K562 (cell line): Measurements from ENCODE around the gene RNASE3. TPM values are rescaled to one million over a fixed set of nuclear protein-coding genes. Genes with fewer than 3 reads are reported as not detected.
"Not testable (repeated sequence)": the region's sequence is repeated elsewhere in the genome, so short reads cannot be mapped to it uniquely, and the experiment has no call there.

Source experiments
- ATAC-seq: fragments of 200-7000 bp; cut with Tn5 transposase; 3 replicates; pipeline ENCODE4 v1.9.1; 2020; ENCODE audit warnings: moderate library complexity
- Bru-seq: library from RNA; stranded (reverse); fragments of 400-500 nt; gene quantifications from one replicate; lab custom pipeline; 2021; lab: Mats Ljungman, UMichigan
- BruChase-seq, 2 experiments: library from RNA; stranded (reverse); fragments of 400-500 nt; gene quantifications; one replicate each; lab custom pipeline; 2021; lab: Mats Ljungman, UMichigan
- BruUV-seq: library from RNA; stranded (reverse); fragments of 400-500 nt; replicated peaks from 2 replicates; lab custom pipeline; 2021; lab: Mats Ljungman, UMichigan
- CTCF ChIA-PET: fragments of 300-600 bp; formaldehyde crosslinking; extraction: SDS; loops from one replicate; lab custom pipeline; 2021; ENCODE audit warnings: low intra/inter-chr PET ratio; lab: Yijun Ruan, JAX
- POLR2A ChIA-PET: fragments of 300-600, 350-650 bp; sonication (Branson Sonifier 250); formaldehyde crosslinking; extraction: SDS; loops from one replicate; lab custom pipeline; 2021; ENCODE audit warnings: antibody characterized with exemption, inconsistent platforms; lab: Yijun Ruan, JAX
- DNase-seq, 4 experiments: peaks; one replicate each; pipeline versions ENCODE4 v3.0.0 to v3.0.0-alpha.2; 2011 to 2018; ENCODE audit warnings: low spot score in 3 of 4, mixed read lengths in 3 of 4; ENCODE audit errors: extremely low read depth in 1 of 4
- FAIRE-seq: peaks from 2 replicates; lab custom pipeline; 2011; peaks lifted over from hg19 to GRCh38; lab: Jason Lieb, UNC
- H2AFZ ChIP-seq: 2 replicates; pipeline ENCODE4 v1.6.0; 2011; ENCODE audit warnings: low read depth, low read length, control low read depth, inconsistent platforms
- H3K27ac ChIP-seq: fragments of 200-600 bp; 3 replicates; pipeline ENCODE4 v1.8.0; 2011; ENCODE audit warnings: low read depth, mild to moderate bottlenecking, control low read depth, inconsistent platforms, low read length, moderate library complexity, mixed read lengths; ENCODE audit errors: extremely low read depth
- H3K27me3 ChIP-seq, 2 experiments: fragments of 300-600 bp in 1 of 2; 2 replicates in 1 of 2; 3 replicates in 1 of 2; pipeline versions ENCODE4 v1.6.0 to v1.8.0; 2011; ENCODE audit warnings: inconsistent platforms in 2 of 2, low read length in 2 of 2, mild to moderate bottlenecking in 1 of 2, mixed read lengths in 1 of 2, moderate library complexity in 1 of 2; ENCODE audit not compliant: control insufficient read depth in 2 of 2, insufficient read depth in 2 of 2
- H3K36me3 ChIP-seq: fragments of 300-600 bp; 3 replicates; pipeline ENCODE4 v1.8.0; 2011; ENCODE audit warnings: mild to moderate bottlenecking, low read length, inconsistent platforms; ENCODE audit not compliant: control insufficient read depth, insufficient read depth
- H3K4me1 ChIP-seq, 2 experiments: fragments of 200-600 bp in 1 of 2; replicated peaks in 1 of 2; 2 replicates in 1 of 2; 3 replicates in 1 of 2; pipeline versions ENCODE4 v1.5.1 to v1.8.0; 2011; ENCODE audit warnings: inconsistent platforms in 2 of 2, low read length in 2 of 2, mild to moderate bottlenecking in 1 of 2, mixed read lengths in 1 of 2, moderate library complexity in 1 of 2; ENCODE audit not compliant: control insufficient read depth in 2 of 2, insufficient read depth in 2 of 2
- H3K4me2 ChIP-seq: 2 replicates; pipeline ENCODE4 v1.6.1; 2011; ENCODE audit warnings: low read length, control low read depth, inconsistent platforms, mixed read lengths; ENCODE audit not compliant: insufficient read depth
- H3K4me3 ChIP-seq: fragments of 200-600 bp; sonication (generic), shearing (Covaris generic); 2 replicates; pipeline ENCODE4 v1.5.1; 2016; ENCODE audit warnings: control low read depth, inconsistent platforms
- H3K79me2 ChIP-seq: fragments of 200-600 bp; 3 replicates; pipeline ENCODE4 v1.8.0; 2011; ENCODE audit warnings: low read length, inconsistent platforms; ENCODE audit not compliant: control insufficient read depth, insufficient read depth
- H3K9ac ChIP-seq, 2 experiments: 2 replicates each; pipeline versions ENCODE4 v1.6.0 to v1.6.1; 2011; ENCODE audit warnings: low read depth in 2 of 2, low read length in 2 of 2, control low read depth in 1 of 2, inconsistent platforms in 1 of 2, mild to moderate bottlenecking in 1 of 2, mixed read lengths in 1 of 2; ENCODE audit not compliant: insufficient read depth in 1 of 2
- H3K9me1 ChIP-seq: one replicate; pipeline ENCODE4 v1.6.0; 2011; ENCODE audit warnings: inconsistent platforms, mild to moderate bottlenecking, low read length, moderate library complexity; ENCODE audit not compliant: control insufficient read depth, insufficient read depth
- H3K9me3 ChIP-seq: replicated peaks from 2 replicates; pipeline ENCODE4 v1.5.1; 2011; ENCODE audit warnings: low read depth, low read length, inconsistent platforms; ENCODE audit not compliant: control insufficient read depth, insufficient read depth
- H4K20me1 ChIP-seq: replicated peaks from 2 replicates; pipeline ENCODE4 v1.6.1; 2011; ENCODE audit warnings: low read length, inconsistent platforms, mixed read lengths; ENCODE audit not compliant: control insufficient read depth, insufficient read depth
- WGBS: fragments of 100-300 bp; shearing (Covaris generic); methylation state at CpG from one replicate; pipeline ENCODE4 v1.1.6; 2016; ENCODE audit warnings: low coverage, mixed read lengths; ENCODE audit not compliant: insufficient coverage; ENCODE audit errors: missing lambda C conversion rate; 5-methylcytosine and 5-hydroxymethylcytosine counted together
- in situ Hi-C: fragments of 300-500 bp; cut with MboI; formaldehyde crosslinking; loops from 4 replicates; pipeline ENCODE4 v1.15.0; 2018; ENCODE audit warnings: inconsistent platforms, mixed read lengths
- intact Hi-C: fragments of 100-400 bp; cut with micrococcal nuclease; formaldehyde crosslinking; loops from 2 replicates; pipeline ENCODE4 v1.14.2; 2022
- long read RNA-seq, 3 experiments: library from polyadenylated mRNA in 2 of 3; library from RNA in 1 of 3; unstranded in 2 of 3; stranded (forward) in 1 of 3; transcript quantifications; one replicate each; pipeline ENCODE4 v2.0.0, GENCODE V29; 2019 to 2022
- polyA minus RNA-seq, 3 experiments: library from RNA; depleted of rRNA, polyadenylated mRNA; stranded (reverse); fragments of >200 nt; gene quantifications; 2 replicates each; pipeline ENCODE4 v1.2.3, GENCODE V29; 2011
- polyA plus RNA-seq, 8 experiments: library from polyadenylated mRNA; depleted of rRNA in 4 of 8; stranded (reverse) in 5 of 8; unstranded in 3 of 8; fragments of >200 nt; fragmentation: Nextera tagmentation in 2 of 8; fragmentation: Illumina TruSeq in 1 of 8; extraction: Ambion mirVana in 2 of 8; extraction: Trizol in 1 of 8; gene quantifications; 2 replicates each; pipeline versions ENCODE4 v1.2.1 to v1.2.3, GENCODE V29; 2011 to 2014; ENCODE audit warnings: inconsistent platforms in 1 of 8, missing spikeins in 1 of 8
- total RNA-seq, 7 experiments: library from RNA; depleted of rRNA in 6 of 7; stranded (reverse); fragments of >200 nt in 6 of 7; fragmentation: Illumina TruSeq in 2 of 7; extraction: Trizol in 2 of 7; gene quantifications; 2 replicates each; pipeline versions ENCODE4 v1.2.1 to v1.2.3, GENCODE V29; 2011 to 2021; ENCODE audit warnings: low replicate concordance in 1 of 7

RNASE3 gene
- not detected in 2 replicates for total RNA-seq (2011; cell fraction: chromatin; rRNA removed; ENCODE audit: low replicate concordance)
- total RNA-seq (2011; cell fraction: nucleolus; rRNA removed), result not detected in 2 replicates
- total RNA-seq (2011; cell fraction: nucleoplasm; rRNA removed), result not detected in 2 replicates
- total RNA-seq (2014; rRNA removed), result not detected in 2 replicates
- not detected in 2 replicates for total RNA-seq (2014; rRNA removed; fragmentation: Illumina TruSeq; extraction: Trizol)
- not detected in 2 replicates for total RNA-seq (2015; rRNA removed; fragmentation: Illumina TruSeq; extraction: Trizol)
- total RNA-seq (2021), result not detected in 2 replicates
- polyA plus RNA-seq (2011; rRNA removed), result not detected in 2 replicates
- polyA plus RNA-seq (2011; cell fraction: cytosol; rRNA removed), result not detected in 2 replicates
- polyA plus RNA-seq (2011; cell fraction: nucleus; rRNA removed), result not detected in 2 replicates
- polyA plus RNA-seq (2012), result not detected in 2 replicates
- polyA plus RNA-seq (2014; fragmentation: Illumina TruSeq; extraction: Trizol), result not detected in 2 replicates
- not detected for polyA plus RNA-seq (2014; fragmentation: Nextera tagmentation; extraction: Ambion mirVana)
- polyA plus RNA-seq (2014; rRNA removed), result not detected in 2 replicates
- polyA minus RNA-seq (2011; rRNA and poly(A)+ RNA removed), result not detected in 2 replicates
- polyA minus RNA-seq (2011; cell fraction: cytosol; rRNA and poly(A)+ RNA removed), result not detected in 2 replicates
- not detected in 2 replicates for polyA minus RNA-seq (2011; cell fraction: nucleus; rRNA and poly(A)+ RNA removed)
- not detected for Bru-seq, nascent RNA
- BruChase-seq, experiment 1, labeled RNA remaining after a 2-hour chase, result not detected
- not detected for BruChase-seq, experiment 2, labeled RNA remaining after a 6-hour chase
- long read RNA-seq, experiment 1, result 0 reads
- long read RNA-seq, experiment 2, result 0 reads
- long read RNA-seq, experiment 3, result 0 reads

DNA sequence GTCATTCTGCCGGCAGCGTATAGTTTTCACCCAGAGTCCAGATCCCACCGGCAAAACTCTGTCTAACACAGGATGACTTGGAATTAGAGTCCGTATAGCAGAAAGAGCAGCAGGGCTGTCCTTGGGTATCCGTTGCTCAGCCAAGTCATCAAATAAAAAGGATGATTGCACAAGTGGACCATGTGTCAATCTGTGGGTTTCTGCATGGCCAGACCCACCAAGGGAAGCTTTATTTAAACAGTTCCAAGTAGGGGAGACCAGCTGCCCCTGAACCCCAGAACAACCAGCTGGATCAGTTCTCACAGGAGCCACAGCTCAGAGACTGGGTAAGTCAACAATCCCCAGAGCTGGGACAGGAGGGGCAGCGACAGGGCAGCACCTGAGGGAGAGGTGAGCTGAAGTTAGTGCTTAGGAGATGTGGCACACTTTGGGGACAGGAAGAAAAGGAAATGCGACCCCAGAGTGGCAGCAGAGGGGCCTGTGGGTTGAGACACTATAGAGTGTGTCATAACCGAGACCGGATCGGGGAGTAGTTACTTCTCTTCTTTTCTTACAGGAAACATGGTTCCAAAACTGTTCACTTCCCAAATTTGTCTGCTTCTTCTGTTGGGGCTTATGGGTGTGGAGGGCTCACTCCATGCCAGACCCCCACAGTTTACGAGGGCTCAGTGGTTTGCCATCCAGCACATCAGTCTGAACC is at the start of gene RNASE3:
Gene RNASE3 (plus strand): TSS at position 260 of the 700 bp plus-strand sequence. CDS start 302 bp downstream, at position 562.
- H2AFZ ChIP-seq, DNase-seq, POLR2A ChIA-PET, H3K36me3 ChIP-seq, CTCF ChIA-PET, H3K9me1 ChIP-seq, H3K9ac ChIP-seq, H3K9me3 ChIP-seq, FAIRE-seq, H3K4me3 ChIP-seq, intact Hi-C loops, H3K4me1 ChIP-seq, in situ Hi-C loops, H3K27ac ChIP-seq, H3K4me2 ChIP-seq, H3K79me2 ChIP-seq, BruUV-seq, H4K20me1 ChIP-seq, ATAC-seq: not testable (repeated sequence)
- peaks cover 0 to 23% of the 10 kb centered on the region in 2 experiments; a peak in 3 of 5 replicates for H3K27me3 ChIP-seq
- WGBS, result 1% methylated on average over 8 of the region's 11 CpGs
